ENCODE results near the gene WDR44. TPM values are rescaled to one million over a fixed set of nuclear protein-coding genes. Genes with fewer than 3 reads are reported as not detected.

Gene WDR44
- total RNA-seq, 1 experiment from 2014 or later, result 18.4 TPM

- TF ChIP-seq ZNF317 (CRISPR knock-in tag; IDR thresholded peaks at IDR 0.05; ENCODE audit: borderline replicate concordance, low read depth), result no peak
- no peak for TF ChIP-seq RELA (CRISPR knock-in tag; IDR thresholded peaks at IDR 0.05; ENCODE audit: borderline replicate concordance)
- no peak for TF ChIP-seq NR2C2 (CRISPR knock-in tag; IDR thresholded peaks at IDR 0.05)
- TF ChIP-seq, protein P1, sequence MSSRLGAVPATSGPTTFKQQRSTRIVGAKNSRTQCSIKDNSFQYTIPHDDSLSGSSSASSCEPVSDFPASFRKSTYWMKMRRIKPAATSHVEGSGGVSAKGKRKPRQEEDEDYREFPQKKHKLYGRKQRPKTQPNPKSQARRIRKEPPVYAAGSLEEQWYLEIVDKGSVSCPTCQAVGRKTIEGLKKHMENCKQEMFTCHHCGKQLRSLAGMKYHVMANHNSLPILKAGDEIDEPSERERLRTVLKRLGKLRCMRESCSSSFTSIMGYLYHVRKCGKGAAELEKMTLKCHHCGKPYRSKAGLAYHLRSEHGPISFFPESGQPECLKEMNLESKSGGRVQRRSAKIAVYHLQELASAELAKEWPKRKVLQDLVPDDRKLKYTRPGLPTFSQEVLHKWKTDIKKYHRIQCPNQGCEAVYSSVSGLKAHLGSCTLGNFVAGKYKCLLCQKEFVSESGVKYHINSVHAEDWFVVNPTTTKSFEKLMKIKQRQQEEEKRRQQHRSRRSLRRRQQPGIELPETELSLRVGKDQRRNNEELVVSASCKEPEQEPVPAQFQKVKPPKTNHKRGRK (CRISPR knock-in tag; IDR thresholded peaks at IDR 0.05; ENCODE audit: borderline replicate concordance), result no peak
- TF ChIP-seq ATF1 (CRISPR knock-in tag; IDR thresholded peaks at IDR 0.05), result no peak
- no peak for TF ChIP-seq ELF4 (CRISPR knock-in tag; IDR thresholded peaks at IDR 0.05; ENCODE audit: low read depth)
These were observed 21.3 kb upstream of the WDR44 start (continued) for GRCh38 chrX:118324588-118324987.

GRCh38 chrX:118325453-118325852, 20.5 kb upstream of the WDR44 start:
- ATAC-seq, result no peak

DNA sequence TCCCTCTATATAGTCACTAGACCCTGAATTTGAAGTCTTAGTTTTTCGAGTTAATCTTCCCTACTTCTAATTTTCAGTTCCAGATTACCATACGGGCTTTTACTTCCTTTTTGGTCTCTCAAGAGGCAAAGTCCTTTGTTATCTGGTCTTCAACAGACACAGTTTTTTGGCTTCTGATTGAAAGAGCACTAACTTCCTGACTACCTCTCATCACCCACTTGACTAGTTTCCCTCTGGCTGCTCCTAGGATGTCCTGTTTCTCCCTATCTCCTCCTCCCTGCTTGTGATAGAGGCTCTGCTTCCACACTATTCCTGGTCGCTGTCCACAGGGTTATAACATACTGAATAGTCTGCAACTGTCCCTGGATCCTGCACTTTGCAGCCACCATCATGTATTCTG, 16.7 kb upstream of the WDR44 start:
- no peak overlapping the region for H3K4me3 Mint-ChIP-seq
- DNase-seq (ENCODE audit: low spot score), result no peak
- TF ChIP-seq SMAD4 (CRISPR knock-in tag; IDR thresholded peaks at IDR 0.05), result no peak
- TF ChIP-seq, protein P2, sequence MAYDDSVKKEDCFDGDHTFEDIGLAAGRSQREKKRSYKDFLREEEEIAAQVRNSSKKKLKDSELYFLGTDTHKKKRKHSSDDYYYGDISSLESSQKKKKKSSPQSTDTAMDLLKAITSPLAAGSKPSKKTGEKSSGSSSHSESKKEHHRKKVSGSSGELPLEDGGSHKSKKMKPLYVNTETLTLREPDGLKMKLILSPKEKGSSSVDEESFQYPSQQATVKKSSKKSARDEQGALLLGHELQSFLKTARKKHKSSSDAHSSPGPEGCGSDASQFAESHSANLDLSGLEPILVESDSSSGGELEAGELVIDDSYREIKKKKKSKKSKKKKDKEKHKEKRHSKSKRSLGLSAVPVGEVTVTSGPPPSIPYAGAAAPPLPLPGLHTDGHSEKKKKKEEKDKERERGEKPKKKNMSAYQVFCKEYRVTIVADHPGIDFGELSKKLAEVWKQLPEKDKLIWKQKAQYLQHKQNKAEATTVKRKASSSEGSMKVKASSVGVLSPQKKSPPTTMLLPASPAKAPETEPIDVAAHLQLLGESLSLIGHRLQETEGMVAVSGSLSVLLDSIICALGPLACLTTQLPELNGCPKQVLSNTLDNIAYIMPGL (CRISPR knock-in tag; IDR thresholded peaks at IDR 0.05), result no peak
- TF ChIP-seq FOXJ3 (CRISPR knock-in tag; IDR thresholded peaks at IDR 0.05; ENCODE audit: borderline replicate concordance), result no peak
- TF ChIP-seq FOXP4 (CRISPR knock-in tag; IDR thresholded peaks at IDR 0.05), result no peak
- TF ChIP-seq ZBTB21 (CRISPR knock-in tag; IDR thresholded peaks at IDR 0.05; ENCODE audit: borderline replicate concordance), result no peak
- no peak for TF ChIP-seq ZNF232 (CRISPR knock-in tag; IDR thresholded peaks at IDR 0.05)
- TF ChIP-seq ZMAT4 (CRISPR knock-in tag; IDR thresholded peaks at IDR 0.05), result no peak
- no peak for TF ChIP-seq MYBL2 (CRISPR knock-in tag; IDR thresholded peaks at IDR 0.05)
- TF ChIP-seq ZNF138 (CRISPR knock-in tag; conservative IDR thresholded peaks at IDR 0.05), result no peak
- no peak for TF ChIP-seq ZNF671 (CRISPR knock-in tag; IDR thresholded peaks at IDR 0.05)
- TF ChIP-seq KAT7 (CRISPR knock-in tag; IDR thresholded peaks at IDR 0.05; ENCODE audit: borderline replicate concordance), result no peak
- no peak for TF ChIP-seq CDX4 (CRISPR knock-in tag; IDR thresholded peaks at IDR 0.05; ENCODE audit: borderline replicate concordance)
- no peak for TF ChIP-seq IRF2 (CRISPR knock-in tag; IDR thresholded peaks at IDR 0.05; ENCODE audit: borderline replicate concordance, low read depth)
- TF ChIP-seq, protein P3, sequence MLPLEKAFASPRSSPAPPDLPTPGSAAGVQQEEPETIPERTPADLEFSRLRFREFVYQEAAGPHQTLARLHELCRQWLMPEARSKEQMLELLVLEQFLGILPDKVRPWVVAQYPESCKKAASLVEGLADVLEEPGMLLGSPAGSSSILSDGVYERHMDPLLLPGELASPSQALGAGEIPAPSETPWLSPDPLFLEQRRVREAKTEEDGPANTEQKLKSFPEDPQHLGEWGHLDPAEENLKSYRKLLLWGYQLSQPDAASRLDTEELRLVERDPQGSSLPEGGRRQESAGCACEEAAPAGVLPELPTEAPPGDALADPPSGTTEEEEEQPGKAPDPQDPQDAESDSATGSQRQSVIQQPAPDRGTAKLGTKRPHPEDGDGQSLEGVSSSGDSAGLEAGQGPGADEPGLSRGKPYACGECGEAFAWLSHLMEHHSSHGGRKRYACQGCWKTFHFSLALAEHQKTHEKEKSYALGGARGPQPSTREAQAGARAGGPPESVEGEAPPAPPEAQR (CRISPR knock-in tag; IDR thresholded peaks at IDR 0.05), result no peak
- H3K36me3 Mint-ChIP-seq, result no peaks in the 10 kb centered on the region
- ATAC-seq, result no peak
- no peaks in the 10 kb centered on the region for H3K27me3 Mint-ChIP-seq (ENCODE audit: low read depth)
- H3K4me1 Mint-ChIP-seq, result peaks cover 10% of the 10 kb centered on the region
- H3K27ac Mint-ChIP-seq, result no peak overlapping the region
- no peaks in the 10 kb centered on the region for H3K9me3 Mint-ChIP-seq
- CTCF ChIA-PET, result no interaction called here
- POLR2A ChIA-PET, result no interaction called here

More at GRCh38 chrX:118325453-118325852, 20.5 kb upstream of the WDR44 start:
- no peak overlapping the region for H3K27ac Mint-ChIP-seq
- no peak overlapping the region for H3K4me3 Mint-ChIP-seq
- no peaks in the 10 kb centered on the region for H3K9me3 Mint-ChIP-seq
- POLR2A ChIA-PET, result no interaction called here
- H3K36me3 Mint-ChIP-seq, result no peaks in the 10 kb centered on the region
- no peak for DNase-seq (ENCODE audit: low spot score)
- TF ChIP-seq, protein P4, sequence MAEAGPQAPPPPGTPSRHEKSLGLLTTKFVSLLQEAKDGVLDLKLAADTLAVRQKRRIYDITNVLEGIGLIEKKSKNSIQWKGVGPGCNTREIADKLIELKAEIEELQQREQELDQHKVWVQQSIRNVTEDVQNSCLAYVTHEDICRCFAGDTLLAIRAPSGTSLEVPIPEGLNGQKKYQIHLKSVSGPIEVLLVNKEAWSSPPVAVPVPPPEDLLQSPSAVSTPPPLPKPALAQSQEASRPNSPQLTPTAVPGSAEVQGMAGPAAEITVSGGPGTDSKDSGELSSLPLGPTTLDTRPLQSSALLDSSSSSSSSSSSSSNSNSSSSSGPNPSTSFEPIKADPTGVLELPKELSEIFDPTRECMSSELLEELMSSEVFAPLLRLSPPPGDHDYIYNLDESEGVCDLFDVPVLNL (CRISPR knock-in tag; IDR thresholded peaks at IDR 0.05; ENCODE audit: borderline replicate concordance, low read depth), result no peak
- TF ChIP-seq TCF7 (CRISPR knock-in tag; IDR thresholded peaks at IDR 0.05; ENCODE audit: low read depth) (no peak), NR1H2 (CRISPR knock-in tag; IDR thresholded peaks at IDR 0.05) (no peak), ZNF416 (CRISPR knock-in tag; IDR thresholded peaks at IDR 0.05) (no peak), EMX1 (CRISPR knock-in tag; IDR thresholded peaks at IDR 0.05) (no peak)
- TF ChIP-seq, protein P1 (CRISPR knock-in tag; IDR thresholded peaks at IDR 0.05; ENCODE audit: borderline replicate concordance), result no peak
- CTCF ChIA-PET, result no interaction called here
- H3K27me3 Mint-ChIP-seq (ENCODE audit: low read depth), result no peaks in the 10 kb centered on the region
- H3K4me1 Mint-ChIP-seq, result peaks cover 4% of the 10 kb centered on the region
